ENCODE results near the gene SLC27A1.

The SLC27A1 gene

GRCh38 chr19:17504030-17504429 is 33.7 kb downstream of the SLC27A1 start:
- TF ChIP-seq, protein P1, sequence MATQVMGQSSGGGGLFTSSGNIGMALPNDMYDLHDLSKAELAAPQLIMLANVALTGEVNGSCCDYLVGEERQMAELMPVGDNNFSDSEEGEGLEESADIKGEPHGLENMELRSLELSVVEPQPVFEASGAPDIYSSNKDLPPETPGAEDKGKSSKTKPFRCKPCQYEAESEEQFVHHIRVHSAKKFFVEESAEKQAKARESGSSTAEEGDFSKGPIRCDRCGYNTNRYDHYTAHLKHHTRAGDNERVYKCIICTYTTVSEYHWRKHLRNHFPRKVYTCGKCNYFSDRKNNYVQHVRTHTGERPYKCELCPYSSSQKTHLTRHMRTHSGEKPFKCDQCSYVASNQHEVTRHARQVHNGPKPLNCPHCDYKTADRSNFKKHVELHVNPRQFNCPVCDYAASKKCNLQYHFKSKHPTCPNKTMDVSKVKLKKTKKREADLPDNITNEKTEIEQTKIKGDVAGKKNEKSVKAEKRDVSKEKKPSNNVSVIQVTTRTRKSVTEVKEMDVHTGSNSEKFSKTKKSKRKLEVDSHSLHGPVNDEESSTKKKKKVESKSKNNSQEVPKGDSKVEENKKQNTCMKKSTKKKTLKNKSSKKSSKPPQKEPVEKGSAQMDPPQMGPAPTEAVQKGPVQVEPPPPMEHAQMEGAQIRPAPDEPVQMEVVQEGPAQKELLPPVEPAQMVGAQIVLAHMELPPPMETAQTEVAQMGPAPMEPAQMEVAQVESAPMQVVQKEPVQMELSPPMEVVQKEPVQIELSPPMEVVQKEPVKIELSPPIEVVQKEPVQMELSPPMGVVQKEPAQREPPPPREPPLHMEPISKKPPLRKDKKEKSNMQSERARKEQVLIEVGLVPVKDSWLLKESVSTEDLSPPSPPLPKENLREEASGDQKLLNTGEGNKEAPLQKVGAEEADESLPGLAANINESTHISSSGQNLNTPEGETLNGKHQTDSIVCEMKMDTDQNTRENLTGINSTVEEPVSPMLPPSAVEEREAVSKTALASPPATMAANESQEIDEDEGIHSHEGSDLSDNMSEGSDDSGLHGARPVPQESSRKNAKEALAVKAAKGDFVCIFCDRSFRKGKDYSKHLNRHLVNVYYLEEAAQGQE (IDR thresholded peaks at IDR 0.05; ENCODE audit: insufficient read depth in 1 of 2, low read depth in 2 of 2, low read length in 2 of 2) = no peak
- no peak for TF ChIP-seq SIN3A (IDR thresholded peaks at IDR 0.05; ENCODE audit: borderline replicate concordance, insufficient read depth, low read length)
- no peak for TF ChIP-seq FOXP2 (optimal IDR thresholded peaks at IDR 0.05; ENCODE audit: borderline replicate concordance, extremely low read depth, extremely low read length, insufficient read depth)
- TF ChIP-seq POLR2AphosphoS5 (IDR thresholded peaks at IDR 0.05; ENCODE audit: low read depth, low read length) = no peak
- no peak for TF ChIP-seq TAF1 (IDR thresholded peaks at IDR 0.05; ENCODE audit: borderline replicate concordance, insufficient read depth, low read length)

GRCh38 chr19:17504456-17504855 is 34.1 kb downstream of the SLC27A1 start:
- TF ChIP-seq, protein P1 (IDR thresholded peaks at IDR 0.05; ENCODE audit: insufficient read depth in 1 of 2, low read depth in 2 of 2, low read length in 2 of 2) = no peak
- TF ChIP-seq POLR2AphosphoS5 (IDR thresholded peaks at IDR 0.05; ENCODE audit: low read depth, low read length) (no peak), TAF1 (IDR thresholded peaks at IDR 0.05; ENCODE audit: borderline replicate concordance, insufficient read depth, low read length) (no peak), SIN3A (IDR thresholded peaks at IDR 0.05; ENCODE audit: borderline replicate concordance, insufficient read depth, low read length) (no peak), FOXP2 (optimal IDR thresholded peaks at IDR 0.05; ENCODE audit: borderline replicate concordance, extremely low read depth, extremely low read length, insufficient read depth) (no peak)

- no peak for TF ChIP-seq TAF1 (IDR thresholded peaks at IDR 0.05; ENCODE audit: borderline replicate concordance, insufficient read depth, low read length)
- no peak for TF ChIP-seq SIN3A (IDR thresholded peaks at IDR 0.05; ENCODE audit: borderline replicate concordance, insufficient read depth, low read length)
- no peak for TF ChIP-seq POLR2AphosphoS5 (IDR thresholded peaks at IDR 0.05; ENCODE audit: low read depth, low read length)
- TF ChIP-seq, protein P1 (IDR thresholded peaks at IDR 0.05; ENCODE audit: insufficient read depth in 1 of 2, low read depth in 2 of 2, low read length in 2 of 2) = no peak
- no peak for TF ChIP-seq FOXP2 (optimal IDR thresholded peaks at IDR 0.05; ENCODE audit: borderline replicate concordance, extremely low read depth, extremely low read length, insufficient read depth)
Observed at GRCh38 chr19:17505223-17505622, 34.9 kb downstream of the SLC27A1 start.

- TF ChIP-seq SIN3A (IDR thresholded peaks at IDR 0.05; ENCODE audit: borderline replicate concordance, insufficient read depth, low read length) (no peak), POLR2AphosphoS5 (IDR thresholded peaks at IDR 0.05; ENCODE audit: low read depth, low read length) (no peak), FOXP2 (optimal IDR thresholded peaks at IDR 0.05; ENCODE audit: borderline replicate concordance, extremely low read depth, extremely low read length, insufficient read depth) (no peak), TAF1 (IDR thresholded peaks at IDR 0.05; ENCODE audit: borderline replicate concordance, insufficient read depth, low read length) (no peak)
- TF ChIP-seq, protein P1 (IDR thresholded peaks at IDR 0.05; ENCODE audit: insufficient read depth in 1 of 2, low read depth in 2 of 2, low read length in 2 of 2) = no peak
Observed at GRCh38 chr19:17506745-17507144, 36.4 kb downstream of the SLC27A1 start.
